CD4-positive, alpha-beta T cell (primary cell): ENCODE results near the gene PAEP. TPM values are rescaled to one million over a fixed set of nuclear protein-coding genes. Genes with fewer than 3 reads are reported as not detected.
"Not testable (repeated sequence)": the region's sequence is repeated elsewhere in the genome, so short reads cannot be mapped to it uniquely, and the experiment has no call there.

Experiments used
- ATAC-seq: fragments of 200-7000 bp; cut with Tn5 transposase; one replicate; pipeline ENCODE4 v1.10.0; 2022; ENCODE audit warnings: mild to moderate bottlenecking; ENCODE audit not compliant: poor library complexity
- CTCF ChIA-PET: fragments of 350-600 bp; sonication (Branson Sonifier 250); formaldehyde crosslinking; loops from one replicate; lab custom pipeline; 2021; ENCODE audit warnings: antibody characterized with exemption, inconsistent platforms; lab: Charles Lee
- POLR2A ChIA-PET: fragments of 350-600 bp; sonication (Branson Sonifier 250); formaldehyde crosslinking; loops from one replicate; lab custom pipeline; 2021; ENCODE audit warnings: antibody characterized with exemption, inconsistent platforms; lab: Charles Lee
- DNase-seq, 14 experiments: peaks; one replicate each; pipeline ENCODE4 v3.0.0-alpha.2; 2013 to 2020; ENCODE audit warnings: mixed read lengths in 2 of 14
- H3K27ac ChIP-seq, 2 donors: one replicate each; pipeline versions ENCODE4 v1.5.1 to v1.7.0; 2013; ENCODE audit warnings: low read length in 2 of 2, low read depth in 1 of 2, mild to moderate bottlenecking in 1 of 2
- H3K27me3 ChIP-seq, 2 experiments: 1 replicate in 1 of 2; 2 replicates in 1 of 2; pipeline versions ENCODE4 v1.6.1 to v1.7.0; 2013; ENCODE audit warnings: low read length in 2 of 2, control low read depth in 1 of 2, mild to moderate bottlenecking in 1 of 2, moderate library complexity in 1 of 2; ENCODE audit not compliant: insufficient read depth in 2 of 2, control insufficient read depth in 1 of 2
- H3K36me3 ChIP-seq: one replicate; pipeline ENCODE4 v1.6.1; 2013; ENCODE audit warnings: low read length, control low read depth; ENCODE audit not compliant: insufficient read depth
- H3K4me1 ChIP-seq: one replicate; pipeline ENCODE4 v1.6.1; 2013; ENCODE audit warnings: low read length, control low read depth; ENCODE audit not compliant: insufficient read depth
- H3K4me3 ChIP-seq: one replicate; pipeline ENCODE4 v1.5.1; 2013; ENCODE audit warnings: mild to moderate bottlenecking, low read length, moderate library complexity
- H3K9me3 ChIP-seq, 2 experiments: 1 replicate in 1 of 2; 2 replicates in 1 of 2; pipeline versions ENCODE4 v1.6.1 to v1.7.0; 2013; ENCODE audit warnings: low read length in 2 of 2, mild to moderate bottlenecking in 2 of 2, control low read depth in 1 of 2, moderate library complexity in 1 of 2; ENCODE audit not compliant: control insufficient read depth in 1 of 2, insufficient read depth in 1 of 2
- H3K27ac Mint-ChIP-seq: one replicate; pipeline ENCODE4 v1.8.0; 2020; ENCODE audit warnings: mixed read lengths
- H3K27me3 Mint-ChIP-seq: one replicate; pipeline ENCODE4 v1.8.0; 2021; ENCODE audit warnings: mixed read lengths
- H3K36me3 Mint-ChIP-seq: one replicate; pipeline ENCODE4 v1.8.0; 2021; ENCODE audit warnings: low read depth, mixed read lengths
- H3K4me1 Mint-ChIP-seq: one replicate; pipeline ENCODE4 v1.8.0; 2021; ENCODE audit warnings: low read depth, mixed read lengths
- H3K4me3 Mint-ChIP-seq: one replicate; pipeline ENCODE4 v1.8.0; 2020; ENCODE audit warnings: mild to moderate bottlenecking, mixed read lengths
- H3K9me3 Mint-ChIP-seq: one replicate; pipeline ENCODE4 v1.8.0; 2020; ENCODE audit warnings: mixed read lengths
- intact Hi-C, 2 experiments: fragments of 100-400 bp; cut with DNase I in 1 of 2; cut with micrococcal nuclease in 1 of 2; formaldehyde crosslinking; loops; one replicate each; pipeline versions ENCODE4 v1.15.1 to v1.9.0; 2023 to 2025; cut with DNase I, micrococcal nuclease
- total RNA-seq, 174 experiments: library from RNA in 2 of 174; stranded (reverse) in 2 of 174; gene quantifications; one replicate each; pipeline ENCODE4 v1.2.3 and lab custom pipeline; 2021 to 2026
- TF ChIP-seq, protein P1 (sequence below): fragments of 200-600 bp; IDR thresholded peaks from one replicate; pipeline ENCODE4 v1.8.0; 2022; ENCODE audit warnings: antibody characterized with exemption, mild to moderate bottlenecking

Gene PAEP
- total RNA-seq, 2 experiments from 2014 or later = not detected

DNA sequence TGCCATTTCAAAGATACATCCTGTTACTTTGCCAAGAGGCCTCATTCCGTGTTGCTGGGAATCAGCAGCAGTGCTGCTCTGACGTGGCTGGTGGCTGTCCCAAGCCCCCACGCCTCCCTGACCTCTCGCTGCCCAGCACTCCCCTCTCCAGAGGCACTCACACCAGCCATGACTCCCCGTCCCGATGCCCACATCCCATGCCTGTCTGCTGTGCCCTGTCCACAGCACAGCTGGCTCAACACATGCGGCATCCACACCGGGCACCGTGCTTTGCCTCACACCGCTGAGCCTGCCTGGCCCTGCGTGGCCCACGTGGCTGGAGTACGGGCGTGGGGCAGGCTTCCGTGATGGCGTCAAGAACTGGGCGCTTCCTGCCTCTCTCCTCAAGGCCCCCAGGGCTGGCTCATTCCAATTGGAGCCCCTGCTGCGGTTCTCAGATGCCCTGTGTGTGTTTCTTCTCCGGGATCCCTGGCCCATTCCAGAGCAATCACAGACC, 48.2 kb upstream of the PAEP start:
- no peaks in the 10 kb centered on the region for H3K36me3 ChIP-seq
- peaks cover 4% of the 10 kb centered on the region for H3K4me1 ChIP-seq
- POLR2A ChIA-PET = no interaction called here
- H3K9me3 ChIP-seq = peaks cover 0 to 10% of the 10 kb centered on the region in 2 experiments
- DNase-seq (peak in 1 of 14 experiments; percentile 22), ATAC-seq (no peak)
- H3K36me3 Mint-ChIP-seq = no peaks in the 10 kb centered on the region
- no peaks in the 10 kb centered on the region for H3K4me1 Mint-ChIP-seq
- no peak overlapping the region for H3K27ac Mint-ChIP-seq
- H3K27me3 Mint-ChIP-seq = peaks cover 8% of the 10 kb centered on the region
- CTCF ChIA-PET = no interaction called here
- no peak overlapping the region for H3K4me3 Mint-ChIP-seq
- H3K4me3 ChIP-seq = no peak overlapping the region
- intact Hi-C loops = no loop called here
- H3K9me3 Mint-ChIP-seq = peaks cover 6% of the 10 kb centered on the region
- H3K27ac ChIP-seq = no peak overlapping the region
- TF ChIP-seq, protein P1, sequence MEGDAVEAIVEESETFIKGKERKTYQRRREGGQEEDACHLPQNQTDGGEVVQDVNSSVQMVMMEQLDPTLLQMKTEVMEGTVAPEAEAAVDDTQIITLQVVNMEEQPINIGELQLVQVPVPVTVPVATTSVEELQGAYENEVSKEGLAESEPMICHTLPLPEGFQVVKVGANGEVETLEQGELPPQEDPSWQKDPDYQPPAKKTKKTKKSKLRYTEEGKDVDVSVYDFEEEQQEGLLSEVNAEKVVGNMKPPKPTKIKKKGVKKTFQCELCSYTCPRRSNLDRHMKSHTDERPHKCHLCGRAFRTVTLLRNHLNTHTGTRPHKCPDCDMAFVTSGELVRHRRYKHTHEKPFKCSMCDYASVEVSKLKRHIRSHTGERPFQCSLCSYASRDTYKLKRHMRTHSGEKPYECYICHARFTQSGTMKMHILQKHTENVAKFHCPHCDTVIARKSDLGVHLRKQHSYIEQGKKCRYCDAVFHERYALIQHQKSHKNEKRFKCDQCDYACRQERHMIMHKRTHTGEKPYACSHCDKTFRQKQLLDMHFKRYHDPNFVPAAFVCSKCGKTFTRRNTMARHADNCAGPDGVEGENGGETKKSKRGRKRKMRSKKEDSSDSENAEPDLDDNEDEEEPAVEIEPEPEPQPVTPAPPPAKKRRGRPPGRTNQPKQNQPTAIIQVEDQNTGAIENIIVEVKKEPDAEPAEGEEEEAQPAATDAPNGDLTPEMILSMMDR = no peak
- peaks cover 0 to 2% of the 10 kb centered on the region in 2 experiments for H3K27me3 ChIP-seq

DNA sequence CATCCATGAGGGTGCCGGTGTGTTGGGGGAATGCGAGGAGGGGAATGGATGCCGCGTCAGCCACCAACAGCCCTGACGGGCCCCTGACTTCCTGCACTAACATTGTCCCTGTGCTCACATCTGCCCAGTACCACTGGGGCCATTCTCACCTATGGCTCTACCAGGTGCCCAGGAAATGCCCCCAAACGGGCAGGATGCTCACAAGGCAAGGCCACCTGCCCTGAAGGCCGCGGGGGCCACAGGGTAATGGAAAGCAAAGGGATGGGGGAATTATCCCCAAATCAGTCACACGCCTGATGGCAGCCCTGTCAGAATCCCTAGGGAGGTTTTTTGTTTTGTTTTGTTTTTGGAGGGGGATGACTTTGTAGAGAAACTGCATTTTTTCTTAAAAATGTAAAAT, 47.6 kb upstream of the PAEP start:
- peak in 1 of 14 experiments; percentile 20 for DNase-seq
- H3K36me3 ChIP-seq, H3K4me1 Mint-ChIP-seq, H3K4me3 Mint-ChIP-seq, H3K4me3 ChIP-seq, H3K36me3 Mint-ChIP-seq, H3K27me3 ChIP-seq, H3K27ac Mint-ChIP-seq, POLR2A ChIA-PET, H3K9me3 Mint-ChIP-seq, H3K4me1 ChIP-seq, H3K9me3 ChIP-seq, ATAC-seq, CTCF ChIA-PET, intact Hi-C loops, H3K27ac ChIP-seq, H3K27me3 Mint-ChIP-seq: not testable (repeated sequence)

DNA sequence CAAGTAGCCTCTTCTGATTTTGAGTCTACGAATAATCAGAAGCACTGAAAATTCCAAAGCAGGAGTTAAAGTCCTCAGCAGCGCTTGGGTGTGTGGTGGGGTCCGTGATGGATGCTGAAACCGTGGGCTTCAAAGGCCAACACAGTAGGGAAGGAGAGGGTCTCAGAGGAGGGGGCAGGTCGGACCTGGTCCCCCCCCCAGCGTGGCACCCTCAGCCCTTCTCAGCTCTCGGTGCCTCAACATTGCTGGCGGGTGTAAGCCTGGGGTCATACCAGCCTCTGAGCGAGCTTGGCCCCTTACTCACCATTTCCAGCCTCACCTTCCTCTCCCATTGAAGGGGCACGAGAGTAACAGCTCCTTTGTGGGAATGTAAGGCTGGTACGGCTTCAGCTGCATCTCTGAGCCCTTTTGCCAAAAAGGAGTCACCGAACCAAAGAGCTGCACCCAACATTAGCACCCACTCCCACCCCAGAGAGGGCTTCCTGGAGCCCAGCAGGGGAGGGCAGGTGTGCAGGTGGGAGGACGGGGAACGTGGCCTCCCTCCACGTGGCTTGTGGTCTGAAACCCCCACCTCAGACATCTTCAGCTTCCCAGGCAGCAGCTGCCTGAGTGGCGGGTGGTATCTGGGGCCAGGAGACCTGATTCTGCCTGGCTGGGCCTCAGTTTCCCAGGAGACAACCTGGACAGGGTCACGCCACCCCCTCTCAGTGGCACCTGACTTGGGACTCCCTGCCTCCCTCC, 47.0 kb upstream of the PAEP start:
- H3K27ac ChIP-seq = no peak overlapping the region
- peaks cover 0 to 2% of the 10 kb centered on the region in 2 experiments for H3K27me3 ChIP-seq
- H3K4me1 Mint-ChIP-seq = no peaks in the 10 kb centered on the region
- H3K9me3 Mint-ChIP-seq = peaks cover 1% of the 10 kb centered on the region
- peak in 1 of 14 experiments; percentile 23 for DNase-seq
- H3K27ac Mint-ChIP-seq = no peak overlapping the region
- peaks cover 0 to 5% of the 10 kb centered on the region in 2 experiments for H3K9me3 ChIP-seq
- no peak overlapping the region for H3K4me3 Mint-ChIP-seq
- ATAC-seq = no peak
- no peaks in the 10 kb centered on the region for H3K36me3 ChIP-seq
- no peak overlapping the region for H3K4me3 ChIP-seq
- H3K27me3 Mint-ChIP-seq = peaks cover 9% of the 10 kb centered on the region
- no peaks in the 10 kb centered on the region for H3K36me3 Mint-ChIP-seq
- intact Hi-C loops = no loop called here
- TF ChIP-seq, protein P1 = no peak
- ChIA-PET POLR2A (no interaction called here), CTCF (no interaction called here)
- H3K4me1 ChIP-seq = peaks cover 4% of the 10 kb centered on the region
